ENCODE measurements around the gene NCKAP5.
A peak's percentile ranks its signal among the peaks of the same experiment; 100 is the strongest.

Gene NCKAP5

GRCh38 chr2:133576714-133577113 is 8.5 kb upstream of the NCKAP5 start:
- no peaks in the 10 kb centered on the region for H3K36me3 ChIP-seq (ENCODE audit: control insufficient read depth in 1 of 2, insufficient read depth in 2 of 2, low read depth in 1 of 2, low read length in 2 of 2)
- H3K18ac ChIP-seq (ENCODE audit: low read depth in 1 of 2, low read length in 2 of 2) = no peak overlapping the region
- 67% methylated on average over 1 of the region's 1 CpG for WGBS
- H3K4me3 ChIP-seq (ENCODE audit: insufficient read depth in 1 of 2, low read depth in 1 of 2, low read length in 2 of 2) = no peak overlapping the region
- H3K4me2 ChIP-seq (ENCODE audit: low read length, poor library complexity, severe bottlenecking) = no peak overlapping the region
- no peak overlapping the region for H4K8ac ChIP-seq (ENCODE audit: low read length)
- H3K9ac ChIP-seq (ENCODE audit: low read length) = no peak overlapping the region
- no peak overlapping the region for H2BK15ac ChIP-seq (ENCODE audit: low read depth, poor library complexity, severe bottlenecking)
- H3K9me3 ChIP-seq (ENCODE audit: control insufficient read depth, low read length) = no peaks in the 10 kb centered on the region
- no peak overlapping the region for H3K14ac ChIP-seq (ENCODE audit: low read length in 2 of 2)
- no peak for DNase-seq
- no peak overlapping the region for H4K91ac ChIP-seq (ENCODE audit: low read length)
- no peak overlapping the region for H2BK5ac ChIP-seq (ENCODE audit: low read depth, low read length, poor library complexity, severe bottlenecking)
- no peak overlapping the region for H2BK12ac ChIP-seq (ENCODE audit: low read length in 2 of 2)
- no peak overlapping the region for H2AK5ac ChIP-seq (ENCODE audit: low read length, severe bottlenecking)
- no peak overlapping the region for H3K4ac ChIP-seq (ENCODE audit: low read depth in 1 of 2, low read length in 2 of 2)
- peaks cover 0 to 3% of the 10 kb centered on the region in 2 experiments for H3K27me3 ChIP-seq (ENCODE audit: control insufficient read depth in 1 of 2, insufficient read depth in 1 of 2, low read length in 2 of 2)
- H3K23ac ChIP-seq (ENCODE audit: low read length in 2 of 2) = no peak overlapping the region
- no peak overlapping the region for H2AFZ ChIP-seq (ENCODE audit: low read depth, low read length)
- no peaks in the 10 kb centered on the region for H3K79me1 ChIP-seq (replicated peaks; ENCODE audit: low read length, poor library complexity, severe bottlenecking)
- peaks cover 5% of the 10 kb centered on the region for H3K4me1 ChIP-seq (ENCODE audit: control insufficient read depth, insufficient read depth, low read depth, low read length)
- no peak overlapping the region for H2BK120ac ChIP-seq (ENCODE audit: low read depth, low read length)
- H3K27ac ChIP-seq (ENCODE audit: low read length, poor library complexity, severe bottlenecking) = no peak overlapping the region

GRCh38 chr2:133574620-133575019 is 6.4 kb upstream of the NCKAP5 start:
- no peak overlapping the region for H4K8ac ChIP-seq (ENCODE audit: low read length)
- no peaks in the 10 kb centered on the region for H3K9me3 ChIP-seq (ENCODE audit: control insufficient read depth, low read length)
- peaks cover 0 to 3% of the 10 kb centered on the region in 2 experiments for H3K27me3 ChIP-seq (ENCODE audit: control insufficient read depth in 1 of 2, insufficient read depth in 1 of 2, low read length in 2 of 2)
- H3K4me2 ChIP-seq (ENCODE audit: low read length, poor library complexity, severe bottlenecking) = no peak overlapping the region
- H2BK15ac ChIP-seq (ENCODE audit: low read depth, poor library complexity, severe bottlenecking) = no peak overlapping the region
- peaks cover 2% of the 10 kb centered on the region for H3K4me1 ChIP-seq (ENCODE audit: control insufficient read depth, insufficient read depth, low read depth, low read length)
- 64% methylated on average over 1 of the region's 1 CpG for WGBS
- no peak overlapping the region for H2BK120ac ChIP-seq (ENCODE audit: low read depth, low read length)
- no peak overlapping the region for H3K9ac ChIP-seq (ENCODE audit: low read length)
- no peak overlapping the region for H3K27ac ChIP-seq (ENCODE audit: low read length, poor library complexity, severe bottlenecking)
- H3K79me1 ChIP-seq (replicated peaks; ENCODE audit: low read length, poor library complexity, severe bottlenecking) = no peaks in the 10 kb centered on the region
- no peak overlapping the region for H2BK12ac ChIP-seq (ENCODE audit: low read length in 2 of 2)
- H3K23ac ChIP-seq (ENCODE audit: low read length in 2 of 2) = no peak overlapping the region
- H2BK5ac ChIP-seq (ENCODE audit: low read depth, low read length, poor library complexity, severe bottlenecking) = no peak overlapping the region
- no peak overlapping the region for H3K14ac ChIP-seq (ENCODE audit: low read length in 2 of 2)
- H2AFZ ChIP-seq (ENCODE audit: low read depth, low read length) = no peak overlapping the region
- no peaks in the 10 kb centered on the region for H3K36me3 ChIP-seq (ENCODE audit: control insufficient read depth in 1 of 2, insufficient read depth in 2 of 2, low read depth in 1 of 2, low read length in 2 of 2)
- no peak overlapping the region for H3K4ac ChIP-seq (ENCODE audit: low read depth in 1 of 2, low read length in 2 of 2)
- H3K18ac ChIP-seq (ENCODE audit: low read depth in 1 of 2, low read length in 2 of 2) = peak overlapping the region in 1 of 2 experiments; percentile 5
- no peak overlapping the region for H3K4me3 ChIP-seq (ENCODE audit: insufficient read depth in 1 of 2, low read depth in 1 of 2, low read length in 2 of 2)
- no peak for DNase-seq
- no peak overlapping the region for H2AK5ac ChIP-seq (ENCODE audit: low read length, severe bottlenecking)
- no peak overlapping the region for H4K91ac ChIP-seq (ENCODE audit: low read length)

GRCh38 chr2:133574186-133574585 is 5.9 kb upstream of the NCKAP5 start:
- Histone ChIP-seq H3K4me2 (ENCODE audit: low read length, poor library complexity, severe bottlenecking) (no peak overlapping the region), H2AFZ (ENCODE audit: low read depth, low read length) (no peak overlapping the region), H3K27ac (ENCODE audit: low read length, poor library complexity, severe bottlenecking) (no peak overlapping the region), H2BK12ac (ENCODE audit: low read length in 2 of 2) (no peak overlapping the region), H3K36me3 (ENCODE audit: control insufficient read depth in 1 of 2, insufficient read depth in 2 of 2, low read depth in 1 of 2, low read length in 2 of 2) (no peaks in the 10 kb centered on the region), H3K9ac (ENCODE audit: low read length) (no peak overlapping the region), H4K91ac (ENCODE audit: low read length) (no peak overlapping the region), H3K23ac (ENCODE audit: low read length in 2 of 2) (no peak overlapping the region), H2BK5ac (ENCODE audit: low read depth, low read length, poor library complexity, severe bottlenecking) (no peak overlapping the region), H2BK15ac (ENCODE audit: low read depth, poor library complexity, severe bottlenecking) (no peak overlapping the region), H4K8ac (ENCODE audit: low read length) (no peak overlapping the region), H3K4me1 (ENCODE audit: control insufficient read depth, insufficient read depth, low read depth, low read length) (peaks cover 4% of the 10 kb centered on the region), H3K18ac (ENCODE audit: low read depth in 1 of 2, low read length in 2 of 2) (no peak overlapping the region), H3K27me3 (ENCODE audit: control insufficient read depth in 1 of 2, insufficient read depth in 1 of 2, low read length in 2 of 2) (peaks cover 0 to 3% of the 10 kb centered on the region in 2 experiments), H3K4me3 (ENCODE audit: insufficient read depth in 1 of 2, low read depth in 1 of 2, low read length in 2 of 2) (no peak overlapping the region), H3K14ac (ENCODE audit: low read length in 2 of 2) (no peak overlapping the region), H3K4ac (ENCODE audit: low read depth in 1 of 2, low read length in 2 of 2) (no peak overlapping the region), H2BK120ac (ENCODE audit: low read depth, low read length) (no peak overlapping the region), H3K9me3 (ENCODE audit: control insufficient read depth, low read length) (no peaks in the 10 kb centered on the region), H2AK5ac (ENCODE audit: low read length, severe bottlenecking) (no peak overlapping the region), H3K79me1 (replicated peaks; ENCODE audit: low read length, poor library complexity, severe bottlenecking) (no peaks in the 10 kb centered on the region)
- no peak for DNase-seq
- 99% methylated on average over 4 of the region's 5 CpGs for WGBS

- Histone ChIP-seq H3K36me3 (ENCODE audit: control insufficient read depth in 1 of 2, insufficient read depth in 2 of 2, low read depth in 1 of 2, low read length in 2 of 2) (no peaks in the 10 kb centered on the region), H2AK5ac (ENCODE audit: low read length, severe bottlenecking) (no peak overlapping the region), H3K4me1 (ENCODE audit: control insufficient read depth, insufficient read depth, low read depth, low read length) (peaks cover 4% of the 10 kb centered on the region), H2BK5ac (ENCODE audit: low read depth, low read length, poor library complexity, severe bottlenecking) (no peak overlapping the region), H3K79me1 (replicated peaks; ENCODE audit: low read length, poor library complexity, severe bottlenecking) (no peaks in the 10 kb centered on the region), H3K4me3 (ENCODE audit: insufficient read depth in 1 of 2, low read depth in 1 of 2, low read length in 2 of 2) (no peak overlapping the region), H4K8ac (ENCODE audit: low read length) (no peak overlapping the region), H3K27me3 (ENCODE audit: control insufficient read depth in 1 of 2, insufficient read depth in 1 of 2, low read length in 2 of 2) (peaks cover 0 to 3% of the 10 kb centered on the region in 2 experiments), H3K18ac (ENCODE audit: low read depth in 1 of 2, low read length in 2 of 2) (no peak overlapping the region), H2BK120ac (ENCODE audit: low read depth, low read length) (peak overlapping the region; percentile 11), H3K4ac (ENCODE audit: low read depth in 1 of 2, low read length in 2 of 2) (no peak overlapping the region), H3K14ac (ENCODE audit: low read length in 2 of 2) (no peak overlapping the region), H4K91ac (ENCODE audit: low read length) (no peak overlapping the region), H2BK12ac (ENCODE audit: low read length in 2 of 2) (no peak overlapping the region), H2BK15ac (ENCODE audit: low read depth, poor library complexity, severe bottlenecking) (no peak overlapping the region), H3K9me3 (ENCODE audit: control insufficient read depth, low read length) (no peaks in the 10 kb centered on the region), H2AFZ (ENCODE audit: low read depth, low read length) (no peak overlapping the region), H3K23ac (ENCODE audit: low read length in 2 of 2) (no peak overlapping the region), H3K27ac (ENCODE audit: low read length, poor library complexity, severe bottlenecking) (no peak overlapping the region), H3K9ac (ENCODE audit: low read length) (no peak overlapping the region), H3K4me2 (ENCODE audit: low read length, poor library complexity, severe bottlenecking) (no peak overlapping the region)
- no peak for DNase-seq
- 91% methylated on average over 6 of the region's 6 CpGs for WGBS
Measured at GRCh38 chr2:133573491-133574162, 5.4 kb upstream of the NCKAP5 start.
